AG09319 (cell line): ENCODE measurements around the gene NDUFA6.

Experiments used
- DNase-seq: peaks from one replicate; pipeline ENCODE4 v3.0.0-alpha.2; 2010; ENCODE audit warnings: low read depth; ENCODE audit errors: extremely low read depth
- TF ChIP-seq, protein P1 (sequence below): IDR thresholded peaks from 2 replicates; pipeline ENCODE4 v1.5.1; 2011; ENCODE audit warnings: low read depth, mild to moderate bottlenecking, inconsistent platforms, low read length, moderate library complexity

The NDUFA6 gene

DNA sequence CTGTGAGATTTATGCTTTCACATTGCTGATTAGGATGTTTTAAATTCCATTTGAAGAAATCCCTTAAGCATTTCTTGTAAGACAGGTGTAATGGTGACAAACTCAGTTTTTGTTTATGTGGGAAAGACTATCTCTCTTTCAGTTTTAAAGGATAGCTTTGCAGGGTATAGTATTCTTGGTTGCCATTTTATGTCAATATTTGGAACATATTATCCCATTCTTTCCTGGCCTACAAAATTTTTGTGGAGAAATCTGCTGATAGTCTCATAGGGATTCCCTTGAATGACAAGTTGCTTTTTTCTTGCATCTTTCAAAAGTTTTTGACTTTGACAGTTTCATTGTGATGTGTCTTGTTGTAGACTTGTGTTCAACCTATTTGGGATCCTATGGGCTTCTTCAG lies 48.8 kb downstream of the NDUFA6 start:
- DNase-seq, result no peak
- TF ChIP-seq, protein P1, sequence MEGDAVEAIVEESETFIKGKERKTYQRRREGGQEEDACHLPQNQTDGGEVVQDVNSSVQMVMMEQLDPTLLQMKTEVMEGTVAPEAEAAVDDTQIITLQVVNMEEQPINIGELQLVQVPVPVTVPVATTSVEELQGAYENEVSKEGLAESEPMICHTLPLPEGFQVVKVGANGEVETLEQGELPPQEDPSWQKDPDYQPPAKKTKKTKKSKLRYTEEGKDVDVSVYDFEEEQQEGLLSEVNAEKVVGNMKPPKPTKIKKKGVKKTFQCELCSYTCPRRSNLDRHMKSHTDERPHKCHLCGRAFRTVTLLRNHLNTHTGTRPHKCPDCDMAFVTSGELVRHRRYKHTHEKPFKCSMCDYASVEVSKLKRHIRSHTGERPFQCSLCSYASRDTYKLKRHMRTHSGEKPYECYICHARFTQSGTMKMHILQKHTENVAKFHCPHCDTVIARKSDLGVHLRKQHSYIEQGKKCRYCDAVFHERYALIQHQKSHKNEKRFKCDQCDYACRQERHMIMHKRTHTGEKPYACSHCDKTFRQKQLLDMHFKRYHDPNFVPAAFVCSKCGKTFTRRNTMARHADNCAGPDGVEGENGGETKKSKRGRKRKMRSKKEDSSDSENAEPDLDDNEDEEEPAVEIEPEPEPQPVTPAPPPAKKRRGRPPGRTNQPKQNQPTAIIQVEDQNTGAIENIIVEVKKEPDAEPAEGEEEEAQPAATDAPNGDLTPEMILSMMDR, result no peak

DNA sequence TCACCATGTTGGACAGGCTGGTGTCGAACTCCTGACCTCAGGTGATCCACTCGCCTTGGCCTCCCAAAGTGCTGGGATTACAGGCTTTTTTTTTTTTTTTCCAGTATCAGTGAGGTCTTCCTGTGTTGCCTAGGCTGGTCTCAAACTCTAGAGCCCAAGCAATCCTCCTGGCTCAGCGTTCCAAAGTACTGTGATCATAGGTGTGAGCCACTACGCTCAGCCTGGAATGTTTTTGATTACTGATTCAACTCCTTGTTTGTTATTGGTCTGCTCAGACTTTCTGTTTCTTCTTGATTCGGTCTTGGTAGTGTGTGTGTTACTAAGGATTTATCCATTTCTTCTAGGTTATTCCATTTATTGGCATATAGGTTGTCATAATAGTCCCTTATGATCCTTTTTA lies 51.3 kb downstream of the NDUFA6 start:
- TF ChIP-seq, protein P1, result no peak
- no peak for DNase-seq
